ENCODE results near the gene NKAIN1.

Gene NKAIN1

GRCh38 chr1:31221072-31221471 is 18.6 kb downstream of the NKAIN1 start:
- H4K20me1 ChIP-seq, result no peaks in the 10 kb centered on the region
- H3K27me3 ChIP-seq, result no peaks in the 10 kb centered on the region
- H3K4me3 ChIP-seq, result no peak overlapping the region
- no peak overlapping the region for H3K27ac ChIP-seq
- H3K9ac ChIP-seq, result no peak overlapping the region
- no peaks in the 10 kb centered on the region for H3K36me3 ChIP-seq
- H3K9me3 ChIP-seq, result no peaks in the 10 kb centered on the region
- no peak for TF ChIP-seq Cebpa-rat (IDR thresholded peaks at IDR 0.05)
- no peak overlapping the region for H3K4me2 ChIP-seq
- no peaks in the 10 kb centered on the region for H3K4me1 ChIP-seq

GRCh38 chr1:31219489-31219888 is 20.2 kb downstream of the NKAIN1 start:
- Histone ChIP-seq H3K4me2 (no peak overlapping the region), H3K27ac (no peak overlapping the region), H3K4me1 (no peaks in the 10 kb centered on the region), H3K27me3 (no peaks in the 10 kb centered on the region), H3K4me3 (no peak overlapping the region), H3K9me3 (no peaks in the 10 kb centered on the region), H4K20me1 (no peaks in the 10 kb centered on the region), H3K36me3 (no peaks in the 10 kb centered on the region), H3K9ac (no peak overlapping the region)
- no peak for TF ChIP-seq Cebpa-rat (IDR thresholded peaks at IDR 0.05)

DNA sequence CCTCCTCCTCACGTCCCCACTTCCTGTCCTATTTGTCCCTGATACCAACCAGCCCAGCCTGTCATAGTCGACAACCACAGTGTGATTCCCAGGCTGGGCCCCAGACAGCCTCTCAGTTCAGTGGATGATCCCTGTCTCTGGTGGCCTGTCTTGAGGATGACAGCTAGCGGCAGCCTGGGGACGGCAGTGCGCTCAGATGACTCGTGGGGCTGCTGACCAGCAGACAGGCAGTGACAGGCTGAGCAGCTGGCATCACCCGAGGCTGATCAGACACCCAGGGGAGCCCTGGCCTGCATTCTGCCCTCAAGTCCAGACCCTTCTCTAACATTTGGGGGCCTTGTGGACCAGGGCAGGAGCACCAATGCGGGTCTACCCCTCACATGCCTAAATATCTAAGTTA is 21.0 kb downstream of the NKAIN1 start:
- TF ChIP-seq Cebpa-rat (IDR thresholded peaks at IDR 0.05), result no peak
- no peaks in the 10 kb centered on the region for H3K9me3 ChIP-seq
- no peak overlapping the region for H3K4me2 ChIP-seq
- H3K36me3 ChIP-seq, result no peaks in the 10 kb centered on the region
- no peaks in the 10 kb centered on the region for H4K20me1 ChIP-seq
- H3K27me3 ChIP-seq, result no peaks in the 10 kb centered on the region
- H3K27ac ChIP-seq, result no peak overlapping the region
- no peaks in the 10 kb centered on the region for H3K4me1 ChIP-seq
- no peak overlapping the region for H3K4me3 ChIP-seq
- no peak overlapping the region for H3K9ac ChIP-seq

- H3K9me3 ChIP-seq, result peaks cover 12% of the 10 kb centered on the region
- H3K27ac ChIP-seq, result no peak overlapping the region
- H3K4me3 ChIP-seq, result no peak overlapping the region
- no peak overlapping the region for H3K4me2 ChIP-seq
- H3K4me1 ChIP-seq, result no peaks in the 10 kb centered on the region
- H3K36me3 ChIP-seq, result no peaks in the 10 kb centered on the region
- no peak for TF ChIP-seq Cebpa-rat (IDR thresholded peaks at IDR 0.05)
- H4K20me1 ChIP-seq, result no peaks in the 10 kb centered on the region
- H3K9ac ChIP-seq, result no peak overlapping the region
- no peaks in the 10 kb centered on the region for H3K27me3 ChIP-seq
Observed at GRCh38 chr1:31216016-31216415, 23.7 kb downstream of the NKAIN1 start.

GRCh38 chr1:31215065-31215570 is 24.6 kb downstream of the NKAIN1 start:
- H3K9ac ChIP-seq, result no peak overlapping the region
- H3K4me1 ChIP-seq, result no peaks in the 10 kb centered on the region
- H4K20me1 ChIP-seq, result no peaks in the 10 kb centered on the region
- no peak overlapping the region for H3K27ac ChIP-seq
- no peaks in the 10 kb centered on the region for H3K36me3 ChIP-seq
- no peaks in the 10 kb centered on the region for H3K27me3 ChIP-seq
- H3K4me2 ChIP-seq, result no peak overlapping the region
- peaks cover 18% of the 10 kb centered on the region for H3K9me3 ChIP-seq
- H3K4me3 ChIP-seq, result no peak overlapping the region
- no peak for TF ChIP-seq Cebpa-rat (IDR thresholded peaks at IDR 0.05)

DNA sequence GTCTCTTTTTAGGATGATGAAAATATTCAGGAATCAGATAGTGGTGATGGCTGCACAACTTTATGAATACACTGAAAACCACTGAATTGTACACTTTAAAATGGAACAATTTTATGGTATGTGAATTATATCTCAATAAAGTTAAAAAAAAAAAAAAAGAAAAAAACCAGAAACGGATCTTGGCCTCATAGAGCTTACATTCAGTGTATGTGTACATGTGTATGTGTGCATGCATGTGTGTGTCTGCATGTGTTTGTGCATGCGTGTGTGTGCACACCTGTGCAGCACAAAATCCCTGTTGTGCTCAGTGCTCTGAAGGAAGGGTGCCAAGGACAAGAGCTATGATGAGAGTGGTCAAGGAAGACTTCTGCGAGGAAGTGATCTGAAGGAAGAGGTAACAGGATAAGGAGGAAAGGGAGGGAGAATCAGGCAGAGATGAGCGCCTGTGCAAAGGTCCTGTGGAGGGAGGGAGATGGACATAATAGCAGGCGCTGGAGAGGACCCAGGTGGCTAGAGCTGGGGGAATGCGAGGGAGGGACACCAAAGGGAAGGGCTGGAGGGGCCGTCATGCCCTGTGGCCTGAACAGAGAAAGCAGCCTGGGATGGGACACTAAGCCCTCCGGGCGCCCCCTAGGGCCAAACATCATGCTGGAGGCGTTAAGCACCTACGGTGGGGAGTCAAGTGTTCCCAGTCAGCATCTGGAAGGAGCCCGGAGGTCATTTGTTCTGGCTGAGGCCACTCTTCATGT is 25.2 kb downstream of the NKAIN1 start:
- H4K20me1 ChIP-seq, result no peaks in the 10 kb centered on the region
- H3K4me3 ChIP-seq, result no peak overlapping the region
- H3K27ac ChIP-seq, result no peak overlapping the region
- no peak overlapping the region for H3K4me2 ChIP-seq
- H3K36me3 ChIP-seq, result no peaks in the 10 kb centered on the region
- H3K27me3 ChIP-seq, result no peaks in the 10 kb centered on the region
- peaks cover 18% of the 10 kb centered on the region for H3K9me3 ChIP-seq
- no peak for TF ChIP-seq Cebpa-rat (IDR thresholded peaks at IDR 0.05)
- H3K9ac ChIP-seq, result no peak overlapping the region
- peaks cover 6% of the 10 kb centered on the region; the same call in 1 of the 2 replicates for H3K4me1 ChIP-seq

DNA sequence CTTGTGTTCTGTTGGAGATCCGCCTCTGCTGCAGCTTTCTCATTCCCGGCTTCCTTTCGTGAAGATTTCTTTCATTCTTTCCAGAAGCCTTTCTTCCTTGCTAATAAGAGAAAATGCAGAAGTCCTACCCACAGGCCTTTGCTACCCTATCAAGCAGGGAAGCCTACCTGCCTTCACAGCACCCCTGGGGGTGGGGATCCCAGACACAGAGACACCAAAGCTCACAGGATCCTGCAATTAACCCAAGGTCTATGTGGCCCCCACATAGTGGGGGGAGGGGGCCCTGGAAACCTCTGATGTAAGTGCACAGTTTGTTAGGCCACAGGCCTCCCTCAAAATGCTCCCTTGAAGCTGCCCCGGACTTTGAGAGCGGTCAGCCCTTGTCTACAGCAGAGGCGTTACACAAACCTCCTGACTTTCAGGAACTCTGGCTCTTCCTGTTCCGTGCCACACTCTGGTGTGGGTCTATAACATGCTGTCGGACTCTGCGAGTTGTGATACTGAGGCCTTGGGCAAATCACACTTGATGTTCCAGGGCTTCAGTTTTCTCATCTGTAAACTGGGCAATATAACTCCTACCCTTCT is 31.2 kb downstream of the NKAIN1 start:
- H3K4me2 ChIP-seq, result no peak overlapping the region
- TF ChIP-seq Cebpa-rat (IDR thresholded peaks at IDR 0.05), result no peak
- peaks cover 9% of the 10 kb centered on the region; the same call in 1 of the 2 replicates for H3K4me1 ChIP-seq

DNA sequence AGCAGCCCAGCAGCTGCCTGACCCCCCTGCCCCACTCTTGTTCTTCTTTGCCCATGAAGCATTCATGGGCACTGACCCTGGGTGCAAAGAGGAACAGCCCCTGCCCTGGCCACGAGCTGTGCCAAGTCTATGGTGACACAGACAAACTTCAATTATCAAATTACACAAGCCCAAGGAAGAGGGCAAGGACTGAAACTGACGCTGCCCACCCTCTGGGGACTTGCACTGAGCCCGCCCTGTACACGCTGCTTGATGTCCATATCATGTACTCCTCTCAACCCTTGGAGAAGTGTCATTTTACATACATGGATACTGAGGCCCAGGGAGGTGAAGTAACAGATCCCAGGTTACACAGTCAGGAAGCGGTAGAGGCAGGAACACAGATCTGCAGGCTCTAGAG is 32.1 kb downstream of the NKAIN1 start:
- H3K9ac ChIP-seq, result no peak overlapping the region
- peaks cover 9% of the 10 kb centered on the region; the same call in 1 of the 2 replicates for H3K4me1 ChIP-seq
- H3K36me3 ChIP-seq, result no peaks in the 10 kb centered on the region
- H3K27ac ChIP-seq, result no peak overlapping the region
- H3K4me3 ChIP-seq, result no peak overlapping the region
- H4K20me1 ChIP-seq, result no peaks in the 10 kb centered on the region
- TF ChIP-seq Cebpa-rat (IDR thresholded peaks at IDR 0.05), result no peak
- no peak overlapping the region for H3K4me2 ChIP-seq
- peaks cover 18% of the 10 kb centered on the region for H3K9me3 ChIP-seq
- no peaks in the 10 kb centered on the region for H3K27me3 ChIP-seq

More for the DNA sequence above, 31.2 kb downstream of the NKAIN1 start:
- no peak overlapping the region for H3K9ac ChIP-seq
- H3K36me3 ChIP-seq, result no peaks in the 10 kb centered on the region
- H4K20me1 ChIP-seq, result no peaks in the 10 kb centered on the region
- no peaks in the 10 kb centered on the region for H3K27me3 ChIP-seq
- H3K9me3 ChIP-seq, result peaks cover 18% of the 10 kb centered on the region
- no peak overlapping the region for H3K27ac ChIP-seq
- no peak overlapping the region for H3K4me3 ChIP-seq

DNA sequence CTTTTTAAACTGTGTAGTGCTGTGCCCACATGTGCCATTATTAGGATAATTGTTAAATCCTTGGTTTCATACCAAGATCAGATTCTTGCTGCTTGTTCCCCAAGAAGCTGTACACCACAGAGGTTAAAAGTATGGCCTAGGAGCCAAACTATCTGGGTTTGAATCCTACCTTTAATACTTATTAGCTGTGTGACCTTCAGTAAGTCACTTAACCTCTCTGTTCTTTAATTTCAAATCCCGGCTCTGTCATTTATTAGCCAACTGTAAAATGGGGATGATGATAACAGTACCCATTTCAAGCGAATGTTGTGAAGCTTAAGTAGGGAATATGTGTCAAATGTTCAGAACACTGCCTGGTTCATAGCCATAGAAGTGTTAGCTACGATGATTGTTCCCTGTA is 32.6 kb downstream of the NKAIN1 start:
- H3K9me3 ChIP-seq, result peaks cover 13% of the 10 kb centered on the region
- no peaks in the 10 kb centered on the region for H4K20me1 ChIP-seq
- peaks cover 9% of the 10 kb centered on the region; the same call in 1 of the 2 replicates for H3K4me1 ChIP-seq
- TF ChIP-seq Cebpa-rat (IDR thresholded peaks at IDR 0.05), result no peak
- no peak overlapping the region for H3K4me3 ChIP-seq
- H3K4me2 ChIP-seq, result no peak overlapping the region
- H3K36me3 ChIP-seq, result no peaks in the 10 kb centered on the region
- H3K27ac ChIP-seq, result no peak overlapping the region
- H3K27me3 ChIP-seq, result no peaks in the 10 kb centered on the region
- no peak overlapping the region for H3K9ac ChIP-seq

- Histone ChIP-seq H3K9ac (no peak overlapping the region), H4K20me1 (no peaks in the 10 kb centered on the region), H3K36me3 (no peaks in the 10 kb centered on the region), H3K4me2 (no peak overlapping the region), H3K4me1 (no peaks in the 10 kb centered on the region), H3K4me3 (no peak overlapping the region), H3K9me3 (no peaks in the 10 kb centered on the region), H3K27me3 (no peaks in the 10 kb centered on the region), H3K27ac (no peak overlapping the region)
- TF ChIP-seq Cebpa-rat (IDR thresholded peaks at IDR 0.05), result no peak
Observed at GRCh38 chr1:31203215-31203614, 36.5 kb downstream of the NKAIN1 start.
